MCF 10A (cell line): ENCODE data around the gene GPR137C. TPM values are rescaled to one million over a fixed set of nuclear protein-coding genes. Genes with fewer than 3 reads are reported as not detected.

Experiments
- BruUV-seq: library from RNA; stranded (reverse); fragments of 400-500 nt; replicated peaks from 2 replicates; lab custom pipeline; 2021; lab: Mats Ljungman, UMichigan
- CTCF ChIA-PET: fragments of 300-600 bp; sonication (Branson Sonifier 250); formaldehyde crosslinking; extraction: SDS; loops from one replicate; lab custom pipeline; 2021; ENCODE audit warnings: antibody characterized with exemption, inconsistent platforms; lab: Yijun Ruan, JAX
- POLR2A ChIA-PET: fragments of 300-600, 350-650 bp; sonication (Branson Sonifier 250); formaldehyde crosslinking; extraction: SDS; loops from one replicate; lab custom pipeline; 2020; ENCODE audit warnings: antibody characterized with exemption, inconsistent platforms; lab: Yijun Ruan, JAX
- DNase-seq: peaks from one replicate; pipeline ENCODE4 v3.0.0-alpha.2; 2018; ENCODE audit not compliant: unreplicated experiment
- H3K27ac Mint-ChIP-seq: one replicate; pipeline ENCODE4 v1.8.0; 2022; ENCODE audit warnings: mild to moderate bottlenecking, low read depth, mixed read lengths; ENCODE audit not compliant: unreplicated experiment
- H3K27me3 Mint-ChIP-seq: one replicate; pipeline ENCODE4 v1.8.0; 2022; ENCODE audit warnings: mixed read lengths; ENCODE audit not compliant: insufficient read depth, unreplicated experiment
- H3K36me3 Mint-ChIP-seq: one replicate; pipeline ENCODE4 v1.8.0; 2022; ENCODE audit warnings: mild to moderate bottlenecking, moderate library complexity, mixed read lengths; ENCODE audit not compliant: insufficient read depth, unreplicated experiment
- H3K4me1 Mint-ChIP-seq: one replicate; pipeline ENCODE4 v1.8.0; 2022; ENCODE audit warnings: mixed read lengths; ENCODE audit not compliant: insufficient read depth, unreplicated experiment
- H3K4me3 Mint-ChIP-seq: one replicate; pipeline ENCODE4 v1.8.0; 2022; ENCODE audit warnings: mild to moderate bottlenecking, moderate library complexity, mixed read lengths; ENCODE audit not compliant: unreplicated experiment
- H3K9me3 Mint-ChIP-seq: one replicate; pipeline ENCODE4 v1.8.0; 2022; ENCODE audit warnings: mixed read lengths; ENCODE audit not compliant: unreplicated experiment
- CTCF ChIP-seq: fragments of 200-600 bp; IDR thresholded peaks from one replicate; pipeline ENCODE4 v1.8.0; 2022; ENCODE audit warnings: antibody characterized with exemption, mild to moderate bottlenecking; ENCODE audit not compliant: unreplicated experiment
- intact Hi-C: fragments of 100-400 bp; cut with micrococcal nuclease; formaldehyde crosslinking; loops from 2 replicates; pipeline ENCODE4 v1.14.1; 2022
- total RNA-seq: library from RNA; stranded (reverse); gene quantifications from 2 replicates; pipeline ENCODE4 v1.2.3, GENCODE V29; 2022

The GPR137C gene
- total RNA-seq, 1 experiment from 2014 or later: not detected

- POLR2A ChIA-PET: interaction anchor here (0.9 kb wide), 1 partner anchor 160 kb away, joined by 4 read pairs; the partner anchor contains the start of gene PSMC6
- Mint-ChIP-seq H3K4me1 (peaks cover 12% of the 10 kb centered on the region), H3K27me3 (no peaks in the 10 kb centered on the region), H3K36me3 (no peaks in the 10 kb centered on the region), H3K4me3 (no peak overlapping the region), H3K9me3 (no peaks in the 10 kb centered on the region), H3K27ac (no peak overlapping the region)
- BruUV-seq: no TSS peak
- no peak for DNase-seq
- CTCF ChIA-PET: no interaction called here
- TF ChIP-seq CTCF: no peak
- intact Hi-C loops: no loop called here
Observed at GRCh38 chr14:52547027-52547426, 5.6 kb upstream of the GPR137C start.

GRCh38 chr14:52547526-52547925 is 5.1 kb upstream of the GPR137C start:
- DNase-seq: no peak
- Mint-ChIP-seq H3K9me3 (no peaks in the 10 kb centered on the region), H3K4me3 (no peak overlapping the region), H3K36me3 (no peaks in the 10 kb centered on the region), H3K27me3 (no peaks in the 10 kb centered on the region), H3K27ac (no peak overlapping the region), H3K4me1 (peaks cover 12% of the 10 kb centered on the region)
- BruUV-seq: no TSS peak
- ChIA-PET POLR2A (no interaction called here), CTCF (no interaction called here)
- intact Hi-C loops: no loop called here
- no peak for TF ChIP-seq CTCF

GRCh38 chr14:52550661-52551060 is 2.0 kb upstream of the GPR137C start:
- Mint-ChIP-seq H3K9me3 (no peaks in the 10 kb centered on the region), H3K4me1 (peaks cover 12% of the 10 kb centered on the region), H3K4me3 (peak overlapping the region; percentile 80), H3K36me3 (no peaks in the 10 kb centered on the region), H3K27me3 (no peaks in the 10 kb centered on the region), H3K27ac (no peak overlapping the region)
- no peak for DNase-seq
- BruUV-seq: no TSS peak
- TF ChIP-seq CTCF: no peak
- ChIA-PET POLR2A (interaction anchor here (0.5 to 3.9 kb wide), 11 partner anchors 9 to 562 kb away, joined by 3 to 59 read pairs (median 6); partner anchors contain the start of genes ERO1A and PSMC6), CTCF (interaction anchor here (0.7 kb wide), 1 partner anchor 99 kb away, joined by 3 read pairs; no protein-coding TSS in a partner anchor)
- intact Hi-C loops: loop anchor here (5.0 kb wide), 2 partner anchors 87 to 142 kb away; no protein-coding TSS in a partner anchor

GRCh38 chr14:52551205-52551604 is 1.4 kb upstream of the GPR137C start:
- ChIA-PET CTCF (interaction anchor here (0.6 to 1.0 kb wide), 5 partner anchors 17 to 420 kb away, joined by 3 to 6 read pairs (median 4); no protein-coding TSS in a partner anchor), POLR2A (interaction anchor here (0.5 to 3.9 kb wide), 23 partner anchors 9 to 1932 kb away, joined by 3 to 59 read pairs (median 4); partner anchors contain the start of genes ERO1A, PSMC6 and STYX)
- no peak for TF ChIP-seq CTCF
- DNase-seq: peak; percentile 1
- intact Hi-C loops: loop anchor here (5.0 kb wide), 2 partner anchors 86 to 141 kb away; no protein-coding TSS in a partner anchor
- H3K4me3 Mint-ChIP-seq: peak overlapping the region; percentile 80
- H3K4me1 Mint-ChIP-seq: peaks cover 12% of the 10 kb centered on the region
- BruUV-seq: no TSS peak
- H3K36me3 Mint-ChIP-seq: no peaks in the 10 kb centered on the region
- H3K27ac Mint-ChIP-seq: peak overlapping the region; percentile 53
- H3K27me3 Mint-ChIP-seq: no peaks in the 10 kb centered on the region
- H3K9me3 Mint-ChIP-seq: no peaks in the 10 kb centered on the region
